NCI-H446 treated with DMSO at 0.1 percent for 48 hours (cell line): ENCODE measurements around the gene SRSF5.
"Not testable (repeated sequence)": the region's sequence is repeated elsewhere in the genome, so short reads cannot be mapped to it uniquely, and the experiment has no call there.

ENCODE experiments used
- DNase-seq: peaks from one replicate; lab custom pipeline; 2025; lab: John Stamatoyannopoulos, UW

The SRSF5 gene

GRCh38 chr14:69808919-69809808 lies 42.2 kb downstream of the SRSF5 start:
- no peak for DNase-seq

DNA sequence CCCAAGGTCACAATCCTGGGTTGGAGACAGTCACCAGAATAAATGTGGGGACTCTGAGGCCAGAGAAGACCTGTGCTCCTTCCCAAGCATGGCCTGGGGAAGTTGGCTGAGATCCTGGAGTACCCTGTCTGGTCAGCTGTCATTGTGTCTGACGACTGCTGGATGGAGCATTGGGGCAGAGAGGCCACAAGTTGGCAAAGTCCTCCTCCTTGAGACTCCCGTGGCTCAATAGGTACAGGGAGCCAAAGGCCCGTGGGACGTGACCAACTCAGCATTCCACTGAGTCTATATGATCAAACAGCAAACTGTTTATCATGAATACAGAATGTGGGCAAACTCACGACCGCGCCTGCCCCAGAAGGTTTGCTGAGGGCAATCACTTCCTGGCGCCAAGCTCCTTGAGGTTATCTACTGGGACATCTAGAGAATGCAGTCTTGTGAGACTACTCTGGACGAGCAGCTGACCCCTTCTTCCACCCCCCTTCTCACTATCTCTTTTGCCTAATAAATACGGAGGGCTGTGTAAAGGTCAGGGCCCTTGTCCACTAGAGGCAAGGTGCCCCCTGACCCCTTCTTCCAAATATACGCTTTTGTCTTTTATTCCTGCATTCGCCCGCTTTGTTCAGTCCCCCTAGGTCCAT lies 44.4 kb downstream of the SRSF5 start:
- no peak for DNase-seq

- no peak for DNase-seq
Measured at GRCh38 chr14:69811868-69812252, 44.9 kb downstream of the SRSF5 start.

- no peak for DNase-seq
Measured at GRCh38 chr14:69812711-69813110, 45.8 kb downstream of the SRSF5 start.

- not testable (repeated sequence) for DNase-seq
Measured at GRCh38 chr14:69813346-69813745, 46.4 kb downstream of the SRSF5 start.

DNA sequence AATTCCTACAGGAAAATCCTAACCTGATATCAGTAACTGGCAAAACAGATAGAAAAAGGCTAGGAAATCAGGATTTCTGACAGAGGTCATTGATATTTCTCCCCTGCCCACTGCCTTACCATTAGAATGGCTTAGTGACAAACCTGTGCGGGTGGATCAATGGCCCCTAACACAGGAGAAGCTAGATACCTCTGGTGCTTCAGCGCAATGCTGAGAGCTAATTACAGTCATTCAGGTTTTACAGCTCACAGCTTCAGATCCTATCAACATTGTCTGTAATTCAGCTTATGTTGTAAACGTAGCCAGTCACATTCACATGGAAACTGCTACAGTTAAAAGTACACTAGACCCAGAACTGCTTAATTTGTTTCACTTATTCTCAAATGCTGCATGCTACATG lies 47.5 kb downstream of the SRSF5 start:
- DNase-seq: no peak

DNA sequence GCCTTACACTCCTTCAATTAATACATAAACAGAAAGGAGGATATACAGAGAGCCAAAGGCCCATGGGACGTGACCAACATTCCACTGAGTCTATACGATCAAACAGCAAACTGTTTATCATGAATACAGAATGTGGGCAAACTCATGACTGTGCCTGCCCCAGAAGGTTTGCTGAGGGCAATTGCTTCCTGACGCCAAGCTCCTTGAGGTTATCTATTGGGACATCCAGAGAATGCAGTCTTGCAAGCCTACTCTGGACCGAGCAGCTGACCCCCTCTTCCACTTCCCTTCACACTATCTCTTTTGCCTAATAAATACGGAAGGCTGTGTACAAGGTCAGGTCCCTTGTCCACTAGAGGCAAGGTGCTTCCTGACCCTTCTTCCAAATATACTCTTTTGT lies 48.6 kb downstream of the SRSF5 start:
- no peak for DNase-seq

- no peak for DNase-seq
Measured at GRCh38 chr14:69816216-69816615, 49.3 kb downstream of the SRSF5 start.

DNA sequence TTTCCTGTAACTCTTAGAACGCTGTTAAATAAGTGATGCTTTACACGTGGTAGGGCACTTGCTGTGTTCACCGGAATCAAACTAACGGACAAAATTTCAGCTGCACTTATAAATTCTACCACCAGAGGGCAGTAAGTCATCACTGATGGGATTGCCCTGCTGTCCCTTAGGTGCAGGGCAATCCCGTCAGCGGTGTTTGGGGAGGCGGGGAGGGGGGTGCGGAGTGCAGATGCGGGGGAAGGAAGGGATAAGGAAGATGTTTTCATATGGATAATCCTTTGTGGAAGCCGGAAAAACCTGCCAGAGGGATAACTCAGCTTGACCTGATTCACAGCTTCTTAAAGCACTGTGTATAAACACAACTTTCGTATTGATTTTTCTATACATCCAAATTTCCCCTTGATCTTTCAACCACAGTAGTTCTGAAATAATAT lies 51.8 kb downstream of the SRSF5 start:
- peak; percentile 24 for DNase-seq

DNA sequence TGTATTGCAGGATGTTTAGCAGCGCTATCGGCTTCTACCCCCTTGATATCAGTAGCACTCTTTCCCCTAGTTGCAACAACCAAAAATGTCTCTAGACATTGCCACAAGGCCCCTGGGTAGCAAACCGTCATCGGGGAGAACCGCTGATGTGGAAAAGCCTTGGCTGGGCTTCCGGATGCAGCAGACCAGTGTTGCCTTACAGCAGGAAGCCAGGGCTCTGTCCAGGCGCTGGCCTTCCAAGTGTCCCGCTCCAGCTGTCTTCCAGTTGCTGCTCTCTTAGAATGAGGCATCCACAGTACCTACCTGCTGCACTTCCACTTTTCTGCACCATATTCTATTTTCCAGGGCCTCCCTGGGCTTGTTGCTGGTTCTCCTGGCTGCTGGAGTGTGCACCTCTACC lies 52.7 kb downstream of the SRSF5 start:
- DNase-seq: no peak

DNA sequence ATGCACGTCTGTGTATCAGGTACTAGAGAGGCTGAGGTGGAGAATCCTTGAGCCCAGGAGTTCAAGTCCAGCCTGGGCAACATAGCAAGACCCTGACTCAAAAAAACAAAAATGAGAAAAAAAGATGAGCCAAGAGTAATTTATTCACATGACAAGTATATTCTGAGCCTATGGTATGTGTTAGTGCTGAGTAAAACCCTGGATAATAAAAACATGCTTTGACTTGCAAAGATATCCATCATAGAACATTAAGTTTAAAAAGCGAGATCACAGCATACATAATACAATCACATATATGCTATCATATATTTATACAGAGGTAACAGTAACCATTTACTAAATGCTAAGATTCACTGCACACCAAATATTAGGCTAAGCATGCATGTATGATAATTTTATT lies 54.0 kb downstream of the SRSF5 start:
- no peak for DNase-seq
